GM19328 (cell line): Measurements from ENCODE around the gene PMFBP1.

Source experiments
- ATAC-seq: cut with Tn5 transposase; IDR thresholded peaks from one replicate; pipeline ENCODE4 v1.9.1; 2021; ENCODE audit warnings: mild to moderate bottlenecking, moderate library complexity; ENCODE audit not compliant: unreplicated experiment

Gene PMFBP1

DNA sequence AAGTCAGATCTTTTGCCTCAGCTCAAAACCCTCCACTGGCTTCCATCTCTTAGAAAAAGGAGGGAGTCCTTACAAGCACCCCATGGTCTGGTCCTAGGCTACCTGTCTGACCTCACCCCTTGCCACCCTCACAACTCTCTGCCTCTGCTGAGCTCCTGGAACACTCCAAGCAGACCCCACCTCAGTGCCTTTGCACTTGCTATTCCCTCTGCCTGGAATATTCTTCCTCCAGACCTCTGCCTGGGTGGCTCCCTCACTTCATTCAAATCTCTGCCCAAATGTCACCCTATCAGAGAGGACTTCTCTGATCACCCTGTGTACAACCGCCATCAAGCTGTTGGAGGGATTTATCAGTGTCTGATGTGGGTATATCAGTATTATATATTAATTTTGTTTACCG, 37.4 kb downstream of the PMFBP1 start:
- no peak for ATAC-seq

DNA sequence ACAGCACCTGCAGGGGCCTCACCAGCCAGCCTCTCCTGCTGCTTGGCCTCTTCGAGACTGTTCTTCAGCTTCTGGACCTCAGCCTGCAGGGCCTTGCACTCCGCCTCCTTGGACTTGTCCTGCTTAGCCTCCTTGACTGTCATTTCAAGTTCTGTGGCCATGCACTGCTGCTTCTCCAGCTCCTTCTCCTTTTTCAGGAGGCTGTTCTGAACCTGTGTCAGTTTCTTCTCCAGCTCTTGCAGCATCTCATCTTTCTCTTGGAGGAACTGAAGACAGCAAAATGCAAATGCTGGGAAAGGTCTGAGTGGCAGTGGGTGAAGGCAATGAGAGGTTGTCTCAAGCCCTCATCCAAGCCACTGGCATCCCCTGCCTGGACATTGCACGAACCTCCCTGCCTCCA, 39.2 kb downstream of the PMFBP1 start:
- ATAC-seq: no peak

DNA sequence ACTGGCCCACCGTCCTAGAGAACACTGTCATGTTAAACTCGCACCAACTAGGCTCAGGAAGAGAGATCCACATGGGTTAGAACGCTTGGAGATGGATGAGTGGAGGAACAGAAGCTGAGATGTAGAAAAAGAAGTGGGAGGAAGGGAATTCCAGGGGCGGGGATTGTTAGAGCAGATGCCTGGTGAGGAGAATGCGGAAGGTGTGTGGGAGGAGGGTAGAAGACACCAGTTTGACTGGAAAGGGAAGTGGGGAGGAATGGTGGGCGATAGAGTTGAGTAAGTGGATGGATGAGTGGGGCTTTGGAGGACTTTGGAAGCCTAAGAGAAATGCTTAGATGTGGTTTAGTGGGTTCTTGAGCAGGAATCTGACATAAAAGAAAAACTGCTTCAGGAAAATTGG, 40.9 kb downstream of the PMFBP1 start:
- ATAC-seq: no peak

- no peak for ATAC-seq
Measured at GRCh38 chr16:72129976-72130656, 41.8 kb downstream of the PMFBP1 start.

DNA sequence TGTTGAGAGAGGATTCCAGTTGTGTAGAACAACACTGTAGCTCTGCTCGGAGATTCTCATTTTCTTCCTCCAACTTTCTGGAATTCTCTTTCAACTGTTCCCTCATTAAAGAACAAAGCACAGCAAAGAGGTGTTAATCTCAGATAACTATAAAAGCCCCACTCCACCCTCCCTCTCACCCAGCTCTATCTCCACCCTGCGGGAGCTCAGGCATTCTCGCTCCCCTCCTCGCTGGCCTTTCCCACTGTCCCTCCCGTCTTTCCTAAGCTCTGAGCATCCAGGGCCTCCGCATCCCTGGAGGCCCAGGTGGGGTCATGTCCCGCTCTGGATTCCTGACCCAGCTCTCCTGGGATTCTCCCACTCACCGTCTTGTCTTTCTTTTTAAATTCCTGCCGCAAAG, 43.3 kb downstream of the PMFBP1 start:
- no peak for ATAC-seq

DNA sequence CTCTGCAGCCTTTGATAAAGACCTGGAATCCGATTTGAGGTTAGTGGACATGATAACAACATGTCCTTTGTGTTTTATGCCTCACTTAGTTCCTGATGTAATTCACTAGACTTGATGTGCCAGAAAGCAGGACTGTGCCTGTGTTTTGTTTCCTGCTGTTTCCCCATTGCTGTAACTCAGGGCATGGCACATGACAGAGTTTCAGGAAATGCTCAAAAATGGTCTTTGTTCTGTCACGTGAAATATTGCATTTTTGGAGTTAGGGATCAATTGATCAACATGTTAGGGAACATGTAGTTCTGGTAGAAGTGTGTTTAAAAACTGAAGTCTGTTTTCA, 45.6 kb downstream of the PMFBP1 start:
- ATAC-seq: no peak

- no peak for ATAC-seq
Measured at GRCh38 chr16:72125635-72126428, 46.1 kb downstream of the PMFBP1 start.

DNA sequence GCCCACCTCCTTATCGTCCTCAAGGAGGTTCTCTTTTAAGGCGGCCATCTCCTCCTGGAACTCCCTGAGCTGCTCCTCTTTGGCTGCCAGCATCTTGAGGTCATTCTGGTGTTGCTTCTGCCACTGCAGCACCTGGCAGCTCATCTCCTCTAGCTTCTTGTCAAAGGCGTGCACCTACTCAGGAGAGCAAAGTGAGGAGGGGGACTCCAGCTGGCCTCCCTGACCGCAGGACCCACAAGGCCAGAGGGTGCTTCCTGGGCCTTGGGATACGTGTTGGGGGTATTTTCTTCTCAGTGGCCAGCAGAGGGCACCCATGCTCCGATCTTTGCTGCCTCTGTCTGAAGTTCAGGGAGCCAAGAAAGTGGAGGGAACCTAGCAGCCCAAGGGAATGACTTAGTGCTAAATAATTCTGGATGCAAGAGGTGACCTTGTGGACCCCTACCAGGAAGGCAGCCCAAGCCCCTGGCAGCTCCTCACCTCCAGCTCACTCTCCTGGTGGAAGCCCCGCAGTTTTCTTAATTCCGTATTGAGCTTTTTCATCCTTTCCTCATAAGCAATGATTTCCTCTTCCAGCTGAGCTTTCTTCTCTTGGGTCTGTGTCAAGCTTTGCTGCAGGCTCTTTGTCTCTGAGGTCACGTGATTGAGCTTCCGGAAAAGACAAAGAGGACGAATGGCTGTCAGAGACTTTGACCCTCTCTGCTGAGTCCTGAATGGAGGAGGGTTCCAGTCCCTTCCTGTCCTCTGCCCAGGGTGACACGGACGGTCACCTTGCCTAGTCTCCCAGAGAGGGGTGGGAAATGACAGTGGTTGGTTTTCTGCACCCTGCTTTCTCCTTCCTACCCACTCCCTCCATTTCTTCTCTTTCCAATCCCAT, 47.0 kb downstream of the PMFBP1 start:
- ATAC-seq: no peak

- ATAC-seq: no peak
Measured at GRCh38 chr16:72124148-72124547, 47.8 kb downstream of the PMFBP1 start.

DNA sequence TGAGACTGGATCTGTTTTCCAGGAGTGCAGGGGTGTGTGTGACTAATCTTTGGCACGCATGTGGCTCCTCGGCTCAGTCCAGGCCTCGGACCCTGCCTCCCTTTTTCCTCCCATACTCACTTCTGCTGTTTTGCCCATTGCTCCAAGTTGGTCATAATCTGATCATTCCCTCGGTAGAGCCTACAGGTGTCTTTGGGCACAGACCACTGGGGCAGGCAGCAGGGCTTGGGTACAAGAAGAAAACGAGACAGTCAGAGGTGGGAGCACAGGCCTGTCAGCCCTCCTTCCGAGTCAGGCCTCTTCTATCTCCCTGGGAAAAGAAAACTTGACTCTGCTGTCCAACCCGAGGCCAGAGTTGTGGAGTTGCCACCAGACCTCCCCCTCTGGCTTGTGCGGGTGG, 48.5 kb downstream of the PMFBP1 start:
- ATAC-seq: no peak

DNA sequence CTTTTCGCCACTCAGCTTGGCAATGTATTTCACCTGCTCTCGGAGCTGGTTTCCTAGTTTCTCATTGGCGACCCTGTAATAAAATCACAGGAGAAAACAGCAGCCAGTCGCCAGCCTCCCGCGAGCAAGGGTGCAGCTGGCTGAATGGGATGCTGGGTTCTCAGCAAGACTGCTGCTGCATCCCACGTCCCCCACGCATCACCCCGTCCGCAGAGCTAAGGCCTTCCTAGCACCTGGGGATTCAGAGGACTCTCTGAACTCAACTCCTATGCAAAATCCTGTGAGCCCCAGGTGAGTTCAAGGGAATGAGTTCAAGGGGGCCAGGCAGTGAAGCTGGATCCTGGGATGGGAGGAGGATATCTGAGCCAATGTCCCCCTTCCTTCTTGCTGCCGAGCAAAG, 49.0 kb downstream of the PMFBP1 start:
- ATAC-seq: no peak

GRCh38 chr16:72122308-72122707, 49.6 kb downstream of the PMFBP1 start:
- no peak for ATAC-seq

DNA sequence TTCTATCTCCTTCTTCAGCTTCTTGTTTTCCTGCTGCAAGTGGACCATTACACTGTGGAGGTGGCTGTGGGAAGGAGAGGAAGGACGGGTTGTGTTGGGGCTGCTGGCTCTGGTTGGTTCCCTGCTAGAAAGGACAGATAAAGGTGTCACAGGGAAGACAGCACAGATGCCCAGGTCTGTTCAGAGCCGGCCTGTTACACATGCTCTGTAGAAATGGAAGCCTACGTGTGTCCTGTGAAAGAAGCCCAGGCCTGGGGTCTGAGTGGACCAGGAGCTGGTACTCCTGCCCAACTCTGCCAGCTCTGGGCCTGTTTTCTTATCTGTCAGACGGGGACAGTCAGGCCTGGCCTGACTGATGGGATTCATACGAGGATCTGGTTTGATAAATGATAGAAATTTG, 51.9 kb downstream of the PMFBP1 start:
- ATAC-seq: no peak

- no peak for ATAC-seq
Measured at GRCh38 chr16:72113616-72113945, 58.4 kb downstream of the PMFBP1 start.

GRCh38 chr16:72112906-72113615, 58.9 kb downstream of the PMFBP1 start:
- ATAC-seq: no peak

- ATAC-seq: no peak
Measured at GRCh38 chr16:72112452-72112792, 59.5 kb downstream of the PMFBP1 start.

GRCh38 chr16:72111657-72112451, 60.1 kb downstream of the PMFBP1 start:
- no peak for ATAC-seq

DNA sequence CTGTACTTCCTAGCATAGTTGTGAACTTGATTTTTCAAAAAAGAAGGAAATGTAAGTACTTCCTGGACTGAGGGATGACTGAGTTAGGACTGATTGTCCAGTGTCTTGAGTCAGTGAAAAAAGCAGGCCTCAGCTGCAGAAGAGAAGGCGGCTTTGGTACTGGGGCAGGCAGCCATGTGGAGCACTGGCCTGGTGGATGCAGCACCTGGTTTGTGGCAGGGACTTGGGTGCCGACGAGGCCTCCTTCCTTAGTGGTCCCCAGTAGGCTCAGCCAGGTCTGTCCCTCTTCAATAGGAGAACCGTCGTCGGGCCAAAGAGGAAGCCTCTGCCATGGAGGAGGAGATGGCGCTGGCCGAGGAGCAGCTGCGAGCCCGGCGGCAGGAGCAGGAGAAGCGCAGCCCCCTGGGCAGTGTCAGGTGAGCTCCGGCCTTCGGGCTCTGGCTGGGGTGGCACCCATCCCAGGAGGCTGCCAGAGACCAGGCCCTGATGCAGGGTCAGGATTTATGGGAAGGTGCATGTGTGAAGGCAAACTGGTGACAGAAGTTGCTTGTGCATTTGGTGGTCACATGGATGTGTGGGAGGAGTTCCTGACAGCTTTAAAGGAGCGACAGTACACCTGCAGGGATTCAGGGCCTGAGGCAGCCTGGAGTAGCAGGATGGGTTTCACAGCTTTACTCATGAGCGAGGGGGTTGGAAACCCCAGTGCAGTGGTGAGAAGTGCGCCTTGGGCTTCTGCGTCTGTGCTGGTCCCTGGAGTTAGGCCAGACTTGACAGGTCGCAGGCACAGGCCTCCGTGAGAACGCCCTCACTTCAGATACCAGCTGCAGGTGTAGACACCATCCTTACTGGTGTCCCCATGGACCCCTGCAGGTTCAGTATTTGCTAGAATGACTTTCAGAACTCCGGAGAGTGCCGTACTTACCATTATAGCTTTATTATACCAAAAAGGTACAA, 61.0 kb downstream of the PMFBP1 start:
- no peak for ATAC-seq

- no peak for ATAC-seq
Measured at GRCh38 chr16:72109966-72110530, 61.9 kb downstream of the PMFBP1 start.
